Measurements from ENCODE around the gene KCNN2.
A peak's percentile ranks its signal among the peaks of the same experiment; 100 is the strongest.
"Not testable (repeated sequence)": the region's sequence is repeated elsewhere in the genome, so short reads cannot be mapped to it uniquely, and the experiment has no call there.

Gene KCNN2

DNA sequence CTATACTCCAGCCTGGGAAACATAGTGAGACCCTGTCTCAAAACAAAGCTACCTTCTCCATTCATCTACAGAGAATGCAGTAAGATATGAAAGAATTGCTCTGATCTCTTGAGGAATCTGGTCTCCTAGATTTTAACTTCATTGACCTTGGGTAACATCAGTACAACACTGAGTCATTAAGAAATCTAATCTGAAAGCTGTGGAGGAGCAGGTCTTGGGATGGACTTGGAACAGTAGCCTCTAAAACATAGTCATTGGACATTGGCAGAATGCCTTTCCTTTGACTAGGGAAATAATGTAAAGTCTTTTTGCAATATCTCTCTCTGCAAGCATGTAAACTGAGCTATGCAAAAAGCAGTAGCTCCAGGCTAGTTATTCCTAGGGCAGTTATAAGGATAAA, 58.1 kb downstream of the KCNN2 start:
- DNase-seq (ENCODE audit: low read depth) = peak; percentile 62

DNA sequence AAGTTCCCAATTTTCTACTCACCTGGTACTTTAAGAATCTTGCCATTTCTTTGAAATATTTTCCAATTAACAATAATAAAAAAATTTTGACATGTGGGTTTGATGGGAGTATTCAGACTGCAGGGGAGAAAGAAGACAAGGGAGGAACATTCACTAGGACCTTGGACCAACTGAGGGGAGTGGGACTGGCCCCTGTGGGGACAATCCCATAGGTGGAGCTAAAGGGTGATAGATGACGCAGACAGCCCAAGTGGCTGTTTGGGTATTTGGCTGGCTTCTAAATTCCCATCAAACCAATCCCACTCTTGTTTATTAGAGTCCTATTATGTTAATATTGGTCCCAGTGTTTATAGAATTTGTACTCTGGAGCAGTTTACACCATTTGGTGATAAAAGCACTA, 65.3 kb downstream of the KCNN2 start:
- DNase-seq (ENCODE audit: low read depth) = no peak

DNA sequence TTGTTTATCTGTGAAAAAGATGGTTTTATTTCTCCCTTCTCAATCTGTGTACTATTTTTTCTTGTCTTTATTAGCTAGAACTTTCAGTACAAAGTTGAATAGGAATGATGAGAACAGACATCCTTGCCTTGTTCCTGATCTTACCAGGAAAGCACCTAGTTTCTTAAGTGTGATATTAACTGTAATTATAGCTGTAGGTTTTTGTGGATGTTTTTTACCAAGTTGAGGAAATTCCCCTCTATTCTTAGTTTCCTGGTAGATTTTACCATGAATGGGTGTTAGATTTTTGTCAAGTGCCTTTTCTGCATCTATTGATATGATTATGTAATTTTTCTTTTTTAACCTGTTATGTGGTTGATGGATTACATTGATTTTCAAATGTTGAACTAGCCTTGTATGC, 68.7 kb downstream of the KCNN2 start:
- DNase-seq (ENCODE audit: low read depth) = no peak

DNA sequence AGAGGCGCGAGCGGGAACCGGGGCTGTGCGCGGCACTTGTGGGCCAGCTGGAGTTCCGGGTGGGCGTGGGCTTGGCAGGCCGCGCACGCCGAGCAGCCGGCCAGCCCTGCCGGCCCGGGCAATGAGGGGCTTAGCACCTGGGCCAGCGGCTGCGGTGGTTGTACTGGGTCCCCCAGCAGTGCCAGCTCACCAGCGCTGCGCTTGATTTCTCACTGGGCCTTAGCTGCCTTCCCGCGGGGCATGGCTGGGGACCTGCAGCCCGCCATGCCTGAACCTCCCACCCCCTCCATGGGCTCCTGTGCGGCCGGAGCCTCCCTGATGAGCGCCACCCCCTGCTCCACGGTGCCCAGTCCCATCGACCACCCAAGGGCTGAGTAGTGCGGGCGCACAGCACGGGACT, 70.8 kb downstream of the KCNN2 start:
- not testable (repeated sequence) for DNase-seq (ENCODE audit: low read depth)

DNA sequence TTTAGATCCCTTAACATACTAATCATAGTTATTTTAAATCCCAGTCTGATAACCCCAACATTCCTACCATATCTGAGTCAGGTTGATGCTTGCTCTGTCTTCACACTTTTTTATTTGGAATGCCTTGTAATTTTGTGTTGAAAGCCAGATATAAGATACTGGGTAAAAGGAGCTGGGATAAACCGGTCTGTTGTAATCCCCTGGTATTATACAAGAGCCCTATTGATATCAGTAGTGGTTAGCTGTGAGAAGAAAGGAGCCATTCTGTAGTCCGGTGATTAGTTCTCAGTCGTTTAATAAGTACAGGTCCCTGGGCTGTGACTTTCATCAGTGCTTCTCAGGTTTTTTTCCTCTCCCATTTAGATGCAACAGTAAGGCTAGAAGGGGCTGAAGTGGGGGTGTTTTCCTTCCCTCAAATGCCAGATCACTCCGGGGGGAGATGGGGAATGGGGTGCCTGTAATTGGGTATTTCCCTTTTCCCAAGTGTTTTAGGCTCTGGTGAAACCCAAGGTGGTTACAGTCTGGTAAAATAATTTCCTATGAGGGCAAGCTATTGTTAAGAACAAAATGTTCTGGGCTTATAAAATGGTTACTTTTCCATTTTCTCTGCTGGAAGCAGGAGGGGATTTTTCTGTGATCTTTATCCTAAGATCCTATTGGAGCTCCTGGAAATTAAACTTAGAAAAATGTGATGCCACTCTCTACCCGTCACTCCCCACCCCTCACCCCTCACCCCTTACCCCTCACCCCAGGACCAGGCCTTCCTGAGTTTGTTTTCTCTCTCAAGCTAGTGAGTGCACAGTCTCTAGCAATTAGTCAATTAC, 72.7 kb downstream of the KCNN2 start:
- DNase-seq (ENCODE audit: low read depth) = no peak

DNA sequence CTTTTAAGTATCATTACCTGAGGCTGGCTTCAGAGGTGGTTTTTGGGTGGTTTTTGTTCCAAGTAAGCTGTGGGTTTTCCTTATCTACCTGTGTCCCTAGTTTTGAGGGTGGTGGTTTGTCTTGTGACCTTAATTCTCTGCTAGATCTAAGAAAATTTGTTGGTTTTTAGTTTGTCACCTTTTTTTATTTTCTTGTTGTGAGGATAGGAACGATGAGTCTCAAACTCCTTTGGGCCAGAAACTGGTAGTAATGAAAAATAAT, 73.3 kb downstream of the KCNN2 start:
- no peak for DNase-seq (ENCODE audit: low read depth)

DNA sequence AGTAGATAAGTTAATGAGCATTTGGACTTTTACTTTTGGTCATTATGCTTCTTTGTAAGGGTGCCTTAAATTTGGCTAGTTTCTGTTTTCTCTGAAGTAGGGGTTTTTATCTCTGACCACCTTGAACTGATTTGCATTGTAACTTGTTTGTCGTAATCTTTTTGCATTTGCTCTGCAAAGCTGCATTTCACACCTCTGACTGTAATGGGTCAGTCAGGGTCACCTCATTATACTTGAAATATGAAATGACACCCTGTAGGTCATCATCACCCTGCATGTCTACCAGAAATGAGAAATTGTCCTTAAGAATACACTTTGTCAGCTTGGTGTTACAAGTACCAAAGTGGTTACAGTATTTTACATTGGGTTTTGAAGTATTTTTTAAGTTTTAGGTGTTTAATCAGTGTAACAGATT, 74.0 kb downstream of the KCNN2 start:
- no peak for DNase-seq (ENCODE audit: low read depth)

DNA sequence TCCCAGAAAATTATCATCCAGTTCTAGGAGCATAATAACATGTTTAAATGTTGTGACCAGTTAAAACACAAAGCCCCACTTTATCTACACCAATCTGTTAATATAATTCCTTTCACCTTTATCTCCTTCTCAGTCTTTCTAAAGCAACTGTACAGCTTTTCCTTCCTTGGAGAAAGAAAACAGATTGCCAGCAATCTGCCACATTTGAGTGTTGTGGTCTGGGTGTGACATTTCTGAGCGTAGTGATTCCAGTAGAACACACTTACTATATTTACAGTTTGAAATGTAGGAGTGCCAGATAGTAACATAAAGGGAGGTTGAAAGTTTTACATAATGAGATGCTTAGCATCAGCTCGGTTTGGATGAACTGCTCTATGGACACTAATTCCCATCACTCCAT, 76.1 kb downstream of the KCNN2 start:
- DNase-seq (ENCODE audit: low read depth) = no peak

DNA sequence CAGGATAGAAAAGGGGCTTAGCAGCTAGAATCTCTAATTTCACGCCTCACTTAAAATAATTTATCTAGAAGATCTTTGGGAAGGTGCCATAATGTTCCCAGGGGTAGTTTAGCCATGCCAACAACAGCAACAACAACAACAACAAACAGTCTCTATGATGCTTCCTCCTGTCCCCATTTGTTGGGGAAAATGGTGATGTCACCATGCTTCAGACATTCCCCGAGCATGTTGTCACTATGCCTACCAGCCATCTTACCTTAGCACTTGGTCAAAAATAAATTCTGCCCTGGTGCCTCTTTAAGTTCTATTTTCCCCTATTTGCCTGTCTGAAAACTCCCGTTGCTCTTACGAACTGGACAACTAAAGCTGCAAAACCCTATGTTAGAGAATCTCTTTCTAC, 76.6 kb downstream of the KCNN2 start:
- no peak for DNase-seq (ENCODE audit: low read depth)

DNA sequence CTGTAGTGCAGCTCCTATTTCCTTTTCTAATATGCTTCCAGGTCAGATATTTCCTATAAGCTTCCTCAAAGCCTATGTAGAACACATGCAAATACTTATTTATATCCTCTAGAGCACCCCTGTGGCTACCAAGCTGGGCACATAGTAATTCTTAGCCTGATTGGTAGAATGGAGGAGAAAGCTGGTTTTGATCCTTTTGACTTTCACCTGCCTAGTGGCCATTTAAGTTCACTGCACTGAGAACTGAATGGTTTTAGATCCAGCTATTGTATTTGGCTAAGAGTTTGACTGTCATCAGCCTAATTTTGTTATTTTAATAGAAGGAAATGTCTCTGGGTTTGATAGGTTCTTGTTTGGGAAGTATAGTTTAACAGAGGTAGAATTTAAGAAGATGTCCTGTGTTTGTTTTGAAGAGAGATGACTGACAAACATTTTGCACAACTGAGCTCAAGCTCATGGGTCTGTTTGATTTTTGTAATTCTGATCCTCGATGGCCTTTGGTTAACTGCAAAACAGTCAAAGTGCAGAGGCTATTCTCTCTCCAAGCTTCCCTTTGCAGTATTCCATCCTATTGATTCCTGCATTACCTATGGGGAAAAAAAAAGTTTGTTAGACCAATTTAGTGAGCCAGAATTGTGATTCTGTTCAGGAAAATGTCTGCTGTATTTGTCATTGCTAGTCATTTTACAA, 85.4 kb downstream of the KCNN2 start:
- no peak for DNase-seq (ENCODE audit: low read depth)

DNA sequence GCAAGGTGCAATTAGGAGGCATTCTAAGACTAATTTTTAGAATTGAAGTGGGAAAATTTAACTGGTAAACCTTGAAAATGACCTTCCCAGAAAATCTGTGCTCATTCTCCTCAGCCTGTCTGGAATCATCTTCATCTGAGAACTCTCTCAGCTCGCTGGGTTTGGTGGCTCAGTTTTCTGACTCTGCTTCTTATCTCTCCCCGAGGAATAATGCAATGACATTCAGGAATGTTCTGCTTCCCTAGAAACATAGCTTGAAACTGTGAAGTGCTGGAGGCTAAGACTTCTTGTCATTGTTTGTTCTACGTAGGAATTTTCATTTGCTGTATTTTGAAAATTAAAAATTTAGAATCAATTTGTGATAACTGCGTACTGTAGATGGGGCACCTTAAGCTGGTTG, 86.6 kb downstream of the KCNN2 start:
- DNase-seq (ENCODE audit: low read depth) = no peak

DNA sequence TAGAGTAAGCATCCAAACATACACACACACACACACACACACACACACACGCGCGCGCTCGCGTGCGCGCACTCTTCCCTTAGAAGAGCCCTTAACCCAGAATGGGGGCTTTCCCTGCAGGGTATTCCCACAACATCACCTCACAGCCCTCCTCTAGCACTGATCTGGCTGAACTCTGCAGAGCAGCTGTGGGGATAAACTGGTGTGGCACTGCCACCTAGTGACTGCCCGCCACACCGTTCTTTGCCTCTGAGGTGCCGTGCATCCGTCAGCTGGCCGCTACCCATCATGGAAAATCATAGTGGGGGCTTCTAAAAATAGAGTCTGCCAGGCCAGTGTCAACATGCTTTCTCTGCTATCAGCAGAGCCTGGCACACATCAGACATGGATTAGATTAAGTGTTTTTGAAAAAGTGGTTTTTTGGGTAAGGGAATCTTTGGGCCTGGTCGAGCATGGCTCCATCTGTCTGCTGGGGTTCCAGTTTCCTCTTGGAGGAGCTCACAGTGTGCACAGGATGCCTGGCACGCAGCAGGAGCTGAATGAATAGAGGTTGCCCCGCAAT, 88.1 kb downstream of the KCNN2 start:
- DNase-seq (ENCODE audit: low read depth) = peak; percentile 25

DNA sequence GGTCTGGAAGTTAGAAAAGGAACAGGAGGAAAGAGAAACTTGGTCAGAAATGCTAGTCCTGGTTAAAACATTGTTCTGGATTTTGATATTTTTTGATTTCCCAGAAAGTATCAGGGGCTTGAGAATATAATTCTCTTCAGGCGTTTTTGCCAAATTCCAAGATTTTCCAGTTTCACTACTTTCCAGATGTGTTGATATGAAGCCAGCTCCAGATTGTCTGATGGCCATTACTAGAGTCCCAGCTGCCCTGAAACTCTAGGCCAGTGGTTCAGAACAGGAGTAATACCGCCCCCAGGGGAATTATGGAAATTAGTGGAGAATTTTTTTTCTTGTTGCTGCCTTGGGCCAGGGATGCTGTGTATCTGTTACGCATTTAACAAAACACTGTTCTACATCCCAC, 88.6 kb downstream of the KCNN2 start:
- no peak for DNase-seq (ENCODE audit: low read depth)

DNA sequence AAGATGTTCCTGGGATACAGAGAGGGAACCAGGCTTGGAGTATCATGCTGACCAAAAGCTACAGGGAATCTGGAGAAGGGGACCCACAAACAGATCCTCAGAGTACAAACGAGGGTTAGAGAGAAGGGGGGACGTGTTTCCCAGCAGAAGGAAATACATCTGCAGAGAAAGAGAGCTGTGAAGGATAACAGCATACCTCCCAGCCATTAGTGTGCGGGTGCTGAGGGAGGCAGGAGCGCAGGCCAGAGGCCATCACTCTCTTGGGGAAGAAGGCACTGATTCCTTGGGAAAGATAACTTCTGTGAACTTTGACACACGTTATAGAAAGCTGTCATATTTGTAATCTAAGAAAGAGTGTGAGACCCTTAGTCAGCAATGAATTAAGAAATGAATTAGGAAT, 96.9 kb downstream of the KCNN2 start:
- DNase-seq (ENCODE audit: low read depth) = no peak

DNA sequence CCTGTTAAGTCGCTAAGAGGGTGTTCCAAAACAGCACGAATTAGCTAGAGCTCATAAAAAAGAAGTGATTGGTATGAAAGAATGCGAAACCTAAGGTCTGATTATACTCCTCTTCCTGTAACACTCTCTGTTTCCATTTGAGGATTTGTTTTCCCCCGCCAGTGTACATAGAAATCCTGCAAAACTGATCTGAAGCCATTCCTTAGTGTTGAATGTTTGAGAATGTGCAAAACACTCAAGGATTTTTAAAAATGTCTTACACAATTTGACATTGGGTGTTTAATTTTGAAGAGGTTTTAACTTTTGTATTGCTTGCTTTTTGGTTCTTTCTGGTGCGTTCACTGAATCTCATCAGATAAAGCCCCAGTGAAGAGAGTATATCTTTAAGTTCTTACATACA, 105.3 kb downstream of the KCNN2 start:
- DNase-seq (ENCODE audit: low read depth) = no peak

DNA sequence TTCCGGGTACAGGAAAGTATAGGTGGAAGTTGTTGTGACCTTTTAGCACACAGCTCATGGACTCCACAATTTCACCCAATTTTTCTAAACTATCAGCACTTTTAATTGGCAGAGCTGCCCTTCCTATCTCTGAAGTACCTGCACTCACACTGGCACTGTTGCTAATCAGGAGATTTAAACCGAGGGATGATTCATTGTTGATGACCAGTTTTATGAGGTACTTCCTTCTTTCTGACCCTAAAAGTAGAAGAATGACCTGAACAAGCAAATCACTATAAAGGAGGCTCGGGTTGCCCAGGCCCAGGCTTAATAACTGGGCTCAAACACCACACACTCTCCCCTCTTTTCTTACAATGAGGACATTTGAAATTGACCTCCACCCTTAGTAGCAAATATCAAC, 105.9 kb downstream of the KCNN2 start:
- no peak for DNase-seq (ENCODE audit: low read depth)

DNA sequence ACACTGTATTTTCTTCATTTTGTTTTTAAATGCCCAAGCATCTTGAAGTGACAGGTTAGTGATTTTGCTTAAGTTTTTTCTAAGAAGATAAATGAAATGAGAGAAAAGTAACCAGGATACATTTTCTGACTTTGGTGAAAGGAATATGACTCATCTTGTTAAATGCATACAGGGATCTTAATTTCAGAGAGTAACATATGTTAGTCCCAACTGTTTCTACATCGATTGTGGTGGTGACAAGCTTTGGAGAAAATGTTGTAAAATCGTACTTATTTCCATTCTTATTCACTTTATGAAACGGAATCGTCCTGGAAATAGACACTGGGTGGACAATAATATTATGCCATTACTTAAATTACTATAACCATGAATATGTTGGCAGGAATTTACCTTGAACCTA, 107.5 kb downstream of the KCNN2 start:
- no peak for DNase-seq (ENCODE audit: low read depth)

DNA sequence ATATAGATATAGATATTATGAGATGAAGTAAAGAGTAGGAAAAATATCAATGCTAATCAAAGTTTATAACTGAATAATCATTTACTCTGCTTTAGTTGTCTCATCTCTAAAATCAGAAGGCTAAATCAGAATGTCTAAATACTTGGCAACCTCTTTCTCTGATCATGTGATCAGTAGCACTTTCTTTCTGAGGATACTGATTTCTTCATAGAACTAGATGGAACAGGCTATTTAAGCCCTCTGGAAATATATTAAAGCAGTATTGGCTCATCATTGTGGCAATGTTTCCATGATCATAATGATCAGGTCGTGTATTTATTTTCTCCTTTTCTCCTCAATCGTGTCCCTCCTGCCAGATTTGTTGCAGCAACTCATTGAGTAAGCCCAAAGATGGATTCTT, 109.7 kb downstream of the KCNN2 start:
- DNase-seq (ENCODE audit: low read depth) = no peak

DNA sequence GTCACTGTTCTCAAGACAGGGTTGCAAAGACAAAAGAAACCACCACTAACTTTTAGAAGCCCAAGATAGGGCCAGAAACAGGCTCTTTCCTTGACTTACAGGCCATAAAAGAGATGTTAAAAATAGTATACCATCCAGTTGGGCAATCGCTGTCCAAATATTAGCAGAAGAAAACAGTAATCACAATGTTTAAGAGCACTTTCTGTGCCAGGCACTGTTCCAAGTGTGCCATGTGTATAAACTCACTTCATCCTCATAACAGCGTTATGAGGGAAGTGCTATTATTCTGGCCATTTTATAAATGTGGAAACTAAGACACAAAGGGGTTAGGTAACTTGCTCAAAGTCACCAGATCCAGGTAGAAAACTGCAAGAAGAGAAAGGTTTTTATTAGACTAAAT, 111.7 kb downstream of the KCNN2 start:
- DNase-seq (ENCODE audit: low read depth) = no peak

DNA sequence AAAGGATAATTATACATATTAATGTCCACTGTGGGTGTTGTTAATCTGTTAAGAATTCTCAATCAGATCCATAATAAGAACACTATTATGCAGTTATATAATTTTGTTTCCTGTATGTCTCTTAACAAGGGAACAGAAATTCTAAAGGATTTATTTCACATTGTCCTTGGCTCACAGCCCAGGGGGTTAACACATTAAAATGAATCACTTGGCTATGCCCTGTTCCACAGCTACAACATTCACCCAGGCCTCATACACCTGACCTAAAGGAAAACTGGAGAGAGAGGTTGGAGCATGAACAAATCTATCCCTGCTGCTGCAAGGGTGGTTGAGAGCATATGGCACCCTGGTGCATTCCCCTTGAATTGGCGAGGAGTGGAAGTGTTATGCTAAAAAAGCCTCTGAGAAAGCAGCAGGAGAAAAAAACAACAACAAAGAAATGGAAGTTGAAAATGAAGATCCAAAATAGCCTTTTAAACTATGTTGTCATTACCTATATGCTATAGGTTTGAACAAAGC, 116.0 kb downstream of the KCNN2 start:
- no peak for DNase-seq (ENCODE audit: low read depth)

DNA sequence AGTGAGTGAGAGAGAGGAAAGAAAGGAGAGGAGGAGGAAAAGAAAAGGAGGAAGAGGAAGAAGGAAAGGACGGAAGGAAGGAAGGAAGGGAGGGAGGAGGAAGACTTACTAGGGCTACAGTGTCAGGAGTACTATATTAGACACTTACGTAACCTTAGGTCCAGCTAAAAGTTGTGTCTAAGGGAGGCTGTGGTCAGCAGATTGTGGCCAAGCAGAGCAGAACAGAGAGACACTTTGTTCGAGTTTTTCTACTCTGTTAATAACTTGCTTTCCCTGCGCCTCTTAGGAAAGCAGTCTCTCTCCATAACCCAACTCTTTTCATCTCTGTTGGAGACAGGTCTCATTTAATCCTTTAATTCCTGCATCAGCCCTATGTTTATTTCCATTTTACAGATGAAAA, 138.9 kb downstream of the KCNN2 start:
- DNase-seq (ENCODE audit: low read depth) = no peak

DNA sequence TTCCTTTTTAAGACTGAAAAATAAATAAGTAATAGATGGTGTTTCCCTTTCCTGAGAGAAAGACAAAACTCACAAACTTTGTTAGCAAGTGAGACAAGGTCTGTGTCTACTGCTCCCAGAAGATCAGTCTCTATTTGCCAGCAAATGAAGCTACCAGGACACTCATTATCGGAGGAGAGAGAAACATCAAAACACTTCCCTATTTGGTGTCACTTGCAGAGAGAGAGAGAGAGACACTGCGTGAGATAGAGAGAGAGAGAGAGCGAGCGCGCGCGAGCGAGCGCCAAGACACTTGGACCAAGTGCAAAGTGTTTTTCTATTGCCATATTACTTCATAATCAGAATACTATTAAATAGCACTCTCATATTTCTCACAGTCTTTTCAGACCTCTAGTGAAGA, 142.7 kb downstream of the KCNN2 start:
- no peak for DNase-seq (ENCODE audit: low read depth)

DNA sequence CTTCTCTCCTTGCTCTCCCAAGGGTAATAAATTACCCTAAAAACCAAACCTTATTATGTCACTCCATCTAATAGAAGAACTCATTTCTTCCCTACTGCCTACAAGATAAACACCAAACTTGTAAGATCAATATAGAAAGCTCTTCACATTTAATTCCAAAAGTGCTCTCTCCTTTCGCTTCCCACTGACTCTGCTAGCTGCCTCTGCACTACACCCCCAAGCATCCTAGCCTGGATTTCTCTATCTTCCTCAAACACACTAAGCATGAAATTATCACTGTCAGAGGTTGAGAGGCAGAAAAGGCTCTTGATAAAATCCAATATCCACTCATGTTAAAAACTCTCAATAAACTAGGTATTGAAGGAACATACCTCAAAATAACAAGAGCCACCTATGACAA, 162.4 kb downstream of the KCNN2 start:
- no peak for DNase-seq (ENCODE audit: low read depth)

DNA sequence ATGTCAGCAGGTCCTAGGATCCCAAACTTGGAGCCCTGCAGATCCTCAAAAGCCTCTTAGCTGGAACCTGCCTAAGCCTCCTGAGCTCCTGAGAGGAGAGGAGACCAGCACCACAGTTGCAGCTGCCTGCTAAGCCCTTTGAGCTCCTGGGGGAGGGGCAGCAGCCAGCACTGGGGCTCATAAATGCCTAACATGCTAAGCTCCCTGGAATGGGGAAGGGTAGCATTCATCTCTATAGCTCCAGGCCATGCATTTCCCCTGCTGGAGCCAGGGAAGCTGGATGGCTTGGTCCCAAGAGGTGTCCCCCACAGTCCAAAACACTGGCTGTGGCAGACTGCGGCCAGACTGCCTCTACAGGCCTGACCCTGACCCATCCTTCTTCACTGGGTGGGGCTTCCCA, 182.7 kb downstream of the KCNN2 start:
- no peak for DNase-seq (ENCODE audit: low read depth)
